Measurements from ENCODE around the gene TMC4. TPM values are rescaled to one million over a fixed set of nuclear protein-coding genes. Genes with fewer than 3 reads are reported as not detected.

TMC4 gene
- total and polyA plus RNA-seq, 2 experiments from 2014 or later = 0.18 TPM; not detected in 1

DNA sequence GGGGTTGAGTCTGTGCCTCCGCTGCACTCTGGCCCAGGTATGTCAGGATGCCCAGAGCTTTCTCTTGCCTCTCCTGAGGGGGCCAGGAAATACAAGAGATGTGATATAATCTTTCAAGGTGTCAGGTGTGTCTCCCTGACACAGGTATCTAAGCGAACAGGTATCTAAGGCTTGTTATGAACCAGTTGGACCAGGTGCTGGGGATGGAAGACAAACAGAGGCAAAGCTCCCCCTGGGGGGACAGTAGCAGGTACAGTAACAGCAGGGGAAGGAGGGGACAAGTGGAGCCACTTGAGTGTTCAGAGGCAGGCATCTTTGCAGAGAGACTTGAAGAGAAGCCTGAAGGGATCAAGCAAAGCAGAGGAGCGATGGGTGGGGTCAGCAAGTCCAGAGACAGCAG is 16.0 kb downstream of the TMC4 start:
- H3K9me2 ChIP-seq (ENCODE audit: insufficient read depth) = no peaks in the 10 kb centered on the region
- H3K27ac ChIP-seq = no peak overlapping the region
- in situ Hi-C loops (cut with MboI) = no loop called here
- peaks cover 26% of the 10 kb centered on the region; the same call in 1 of the 2 replicates for H3K79me2 ChIP-seq (ENCODE audit: insufficient read depth)
- H3K4me1 ChIP-seq (ENCODE audit: insufficient read depth) = peaks cover 24% of the 10 kb centered on the region
- H4K20me1 ChIP-seq (ENCODE audit: insufficient read depth) = no peaks in the 10 kb centered on the region
- H3F3A ChIP-seq (ENCODE audit: insufficient read depth) = peaks cover 28% of the 10 kb centered on the region
- 83 to 94% methylated on average over 3 of the region's 3 CpGs for WGBS, 2 experiments (ENCODE audit: low coverage in 1 of 2, low lambda C conversion rate in 2 of 2, missing lambda C conversion rate in 2 of 2)
- TF ChIP-seq EZH2phosphoT487 (IDR thresholded peaks at IDR 0.05; ENCODE audit: insufficient read depth, low read depth) (no peak), EZH2 (IDR thresholded peaks at IDR 0.05; ENCODE audit: insufficient read depth, poor library complexity, severe bottlenecking) (no peak)
- H3K4me3 ChIP-seq = no peak overlapping the region
- no peaks in the 10 kb centered on the region for H3K27me3 ChIP-seq (replicated peaks; ENCODE audit: insufficient read depth)
- no peaks in the 10 kb centered on the region for H3K9me3 ChIP-seq (ENCODE audit: low read depth)
- DNase-seq = no peak
- peaks cover 26% of the 10 kb centered on the region; the same call in 1 of the 2 replicates for H3K36me3 ChIP-seq (ENCODE audit: low read depth)
- H2AFZ ChIP-seq = no peak overlapping the region
- no peak overlapping the region for H3K9ac ChIP-seq
- H3K4me2 ChIP-seq (ENCODE audit: unreplicated experiment) = no peak overlapping the region

DNA sequence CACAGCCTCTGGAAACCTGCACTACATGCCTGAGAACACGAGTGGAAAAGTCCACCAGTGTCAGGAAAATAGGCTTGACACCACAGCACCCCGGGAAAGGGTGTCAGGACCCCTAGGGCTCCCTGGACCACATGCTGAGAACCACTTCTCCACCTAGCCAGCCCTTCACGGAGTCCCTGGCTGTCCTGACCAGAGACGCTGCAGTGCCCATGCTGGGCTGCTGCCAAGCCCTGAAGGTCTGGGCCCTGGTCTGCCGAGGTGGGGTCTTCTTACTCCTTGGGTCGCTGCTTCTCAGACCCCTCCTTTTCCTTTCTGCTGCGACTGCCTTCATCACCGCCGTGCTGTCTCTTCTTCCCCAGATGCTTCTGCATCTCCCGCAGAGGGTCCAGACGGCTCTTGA is 16.5 kb downstream of the TMC4 start:
- no peak for DNase-seq
- no peak for TF ChIP-seq EZH2phosphoT487 (IDR thresholded peaks at IDR 0.05; ENCODE audit: insufficient read depth, low read depth)
- no peak for TF ChIP-seq EZH2 (IDR thresholded peaks at IDR 0.05; ENCODE audit: insufficient read depth, poor library complexity, severe bottlenecking)
- Histone ChIP-seq H3F3A (ENCODE audit: insufficient read depth) (peaks cover 28% of the 10 kb centered on the region), H3K27ac (no peak overlapping the region), H4K20me1 (ENCODE audit: insufficient read depth) (no peaks in the 10 kb centered on the region), H2AFZ (no peak overlapping the region), H3K9me2 (ENCODE audit: insufficient read depth) (no peaks in the 10 kb centered on the region), H3K36me3 (ENCODE audit: low read depth) (peaks cover 26% of the 10 kb centered on the region; the same call in 1 of the 2 replicates), H3K4me2 (ENCODE audit: unreplicated experiment) (no peak overlapping the region), H3K4me1 (ENCODE audit: insufficient read depth) (peaks cover 24% of the 10 kb centered on the region), H3K9ac (no peak overlapping the region), H3K27me3 (replicated peaks; ENCODE audit: insufficient read depth) (no peaks in the 10 kb centered on the region), H3K9me3 (ENCODE audit: low read depth) (no peaks in the 10 kb centered on the region), H3K79me2 (ENCODE audit: insufficient read depth) (peaks cover 26% of the 10 kb centered on the region; the same call in 1 of the 2 replicates), H3K4me3 (no peak overlapping the region)
- in situ Hi-C loops (cut with MboI) = no loop called here
- WGBS, 2 experiments (ENCODE audit: low coverage in 1 of 2, low lambda C conversion rate in 2 of 2, missing lambda C conversion rate in 2 of 2) = 65 to 68% methylated on average over 11 of the region's 11 CpGs

DNA sequence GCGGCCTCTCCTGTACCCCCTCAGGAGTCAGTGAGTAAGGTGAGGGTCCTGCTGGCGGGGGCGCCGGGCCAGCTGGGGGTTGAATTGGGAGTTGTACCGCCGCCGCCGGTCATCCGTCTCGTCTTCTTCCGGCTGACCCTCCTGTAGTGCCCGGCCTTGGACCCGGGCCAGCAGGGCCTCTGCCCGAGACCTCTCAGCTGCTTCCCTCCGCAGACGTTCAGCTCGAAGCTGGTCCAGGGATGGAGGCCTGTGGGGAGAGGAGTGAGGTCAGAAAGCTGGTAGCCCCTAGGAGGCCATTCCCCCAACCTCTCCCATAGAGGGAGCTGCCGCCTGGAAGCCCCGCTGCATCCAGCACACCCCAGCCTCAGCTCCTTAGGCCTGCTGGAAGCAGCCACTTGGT is 17.3 kb downstream of the TMC4 start:
- H2AFZ ChIP-seq = no peak overlapping the region
- no peak overlapping the region for H3K9ac ChIP-seq
- DNase-seq = no peak
- peaks cover 26% of the 10 kb centered on the region; the same call in 1 of the 2 replicates for H3K36me3 ChIP-seq (ENCODE audit: low read depth)
- H3K4me3 ChIP-seq = no peak overlapping the region
- H3F3A ChIP-seq (ENCODE audit: insufficient read depth) = peaks cover 28% of the 10 kb centered on the region
- H3K4me2 ChIP-seq (ENCODE audit: unreplicated experiment) = no peak overlapping the region
- H3K79me2 ChIP-seq (ENCODE audit: insufficient read depth) = peaks cover 26% of the 10 kb centered on the region; the same call in 1 of the 2 replicates
- H4K20me1 ChIP-seq (ENCODE audit: insufficient read depth) = no peaks in the 10 kb centered on the region
- TF ChIP-seq EZH2 (IDR thresholded peaks at IDR 0.05; ENCODE audit: insufficient read depth, poor library complexity, severe bottlenecking) (no peak), EZH2phosphoT487 (IDR thresholded peaks at IDR 0.05; ENCODE audit: insufficient read depth, low read depth) (no peak)
- peaks cover 20% of the 10 kb centered on the region for H3K4me1 ChIP-seq (ENCODE audit: insufficient read depth)
- WGBS, 2 experiments (ENCODE audit: low coverage in 1 of 2, low lambda C conversion rate in 2 of 2, missing lambda C conversion rate in 2 of 2) = 78 to 84% methylated on average over 17 to 19 of the region's 19 CpGs
- H3K9me3 ChIP-seq (ENCODE audit: low read depth) = no peaks in the 10 kb centered on the region
- no peaks in the 10 kb centered on the region for H3K27me3 ChIP-seq (replicated peaks; ENCODE audit: insufficient read depth)
- in situ Hi-C loops (cut with MboI) = no loop called here
- H3K27ac ChIP-seq = no peak overlapping the region
- H3K9me2 ChIP-seq (ENCODE audit: insufficient read depth) = no peaks in the 10 kb centered on the region

DNA sequence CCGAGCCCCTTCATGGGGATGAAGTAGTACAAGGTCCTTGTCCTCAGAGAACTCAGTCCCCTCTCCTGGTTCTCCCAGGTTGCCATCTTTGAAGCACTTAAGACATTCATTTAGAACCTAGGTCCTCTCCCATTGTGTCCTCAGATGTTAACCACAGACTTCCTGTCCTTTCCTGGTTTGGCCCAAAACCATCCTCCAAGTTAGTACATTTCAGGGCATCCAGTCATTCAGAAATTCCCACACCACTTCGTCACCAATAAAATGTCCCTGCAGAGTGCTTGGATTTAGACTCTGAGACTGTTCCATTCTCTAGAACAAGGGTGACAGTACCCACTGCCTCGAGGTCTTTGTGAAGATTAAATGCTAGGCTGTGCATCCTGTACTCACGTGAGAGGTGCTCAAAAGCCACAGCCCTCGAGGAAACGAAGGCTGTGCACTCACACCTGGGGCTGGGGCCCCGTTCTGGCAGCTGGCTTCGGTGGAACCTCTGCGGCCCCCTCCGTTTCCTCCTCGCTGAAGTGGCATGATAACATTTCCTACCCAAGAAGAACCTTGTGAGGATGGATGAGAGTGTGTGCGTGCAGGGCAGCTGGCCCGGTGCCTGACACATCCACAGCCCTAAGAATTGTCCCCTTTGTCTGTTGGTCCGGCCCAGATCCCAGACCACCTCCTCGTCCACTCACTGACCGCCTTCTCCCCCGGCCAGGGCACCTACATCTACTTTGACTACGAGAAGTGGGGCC is 18.2 kb downstream of the TMC4 start:
- H3K27ac ChIP-seq = peak overlapping the region; percentile 48
- 65 to 70% methylated on average over 13 to 18 of the region's 18 CpGs for WGBS, 2 experiments (ENCODE audit: low coverage in 1 of 2, low lambda C conversion rate in 2 of 2, missing lambda C conversion rate in 2 of 2)
- no peak overlapping the region for H3K4me2 ChIP-seq (ENCODE audit: unreplicated experiment)

More for the DNA sequence above, 18.2 kb downstream of the TMC4 start:
- H3K4me1 ChIP-seq (ENCODE audit: insufficient read depth) = peaks cover 17% of the 10 kb centered on the region
- H3K4me3 ChIP-seq = no peak overlapping the region
- no peak for TF ChIP-seq EZH2 (IDR thresholded peaks at IDR 0.05; ENCODE audit: insufficient read depth, poor library complexity, severe bottlenecking)
- TF ChIP-seq EZH2phosphoT487 (IDR thresholded peaks at IDR 0.05; ENCODE audit: insufficient read depth, low read depth) = no peak
- H3K79me2 ChIP-seq (ENCODE audit: insufficient read depth) = peaks cover 26% of the 10 kb centered on the region; the same call in 1 of the 2 replicates
- no peak overlapping the region for H3K9ac ChIP-seq
- H3K27me3 ChIP-seq (replicated peaks; ENCODE audit: insufficient read depth) = no peaks in the 10 kb centered on the region
- peaks cover 26% of the 10 kb centered on the region; the same call in 1 of the 2 replicates for H3K36me3 ChIP-seq (ENCODE audit: low read depth)
- H3K9me3 ChIP-seq (ENCODE audit: low read depth) = no peaks in the 10 kb centered on the region
- no peaks in the 10 kb centered on the region for H3K9me2 ChIP-seq (ENCODE audit: insufficient read depth)
- H3F3A ChIP-seq (ENCODE audit: insufficient read depth) = peaks cover 25% of the 10 kb centered on the region
- in situ Hi-C loops (cut with MboI) = no loop called here
- H4K20me1 ChIP-seq (ENCODE audit: insufficient read depth) = no peaks in the 10 kb centered on the region
- peak; percentile 69 for DNase-seq
- no peak overlapping the region for H2AFZ ChIP-seq
